ES-I3 (cell line): ENCODE results near the gene TBX19.

Experiments
- H3K36me3 ChIP-seq: 2 replicates; pipeline ENCODE4 v1.6.1; 2013; ENCODE audit warnings: mild to moderate bottlenecking, low read length, control low read depth, moderate library complexity; ENCODE audit not compliant: insufficient read depth
- H3K4me1 ChIP-seq: 2 replicates; pipeline ENCODE4 v1.6.1; 2013; ENCODE audit warnings: mild to moderate bottlenecking, control low read depth, low read length; ENCODE audit not compliant: insufficient read depth
- H3K9ac ChIP-seq: 2 replicates; pipeline ENCODE4 v1.6.1; 2013; ENCODE audit warnings: low read depth, mild to moderate bottlenecking, low read length, moderate library complexity
- H3K9me3 ChIP-seq: 2 replicates; pipeline ENCODE4 v1.6.1; 2013; ENCODE audit warnings: mild to moderate bottlenecking, low read length, moderate library complexity; ENCODE audit not compliant: control insufficient read depth, insufficient read depth

Gene TBX19

DNA sequence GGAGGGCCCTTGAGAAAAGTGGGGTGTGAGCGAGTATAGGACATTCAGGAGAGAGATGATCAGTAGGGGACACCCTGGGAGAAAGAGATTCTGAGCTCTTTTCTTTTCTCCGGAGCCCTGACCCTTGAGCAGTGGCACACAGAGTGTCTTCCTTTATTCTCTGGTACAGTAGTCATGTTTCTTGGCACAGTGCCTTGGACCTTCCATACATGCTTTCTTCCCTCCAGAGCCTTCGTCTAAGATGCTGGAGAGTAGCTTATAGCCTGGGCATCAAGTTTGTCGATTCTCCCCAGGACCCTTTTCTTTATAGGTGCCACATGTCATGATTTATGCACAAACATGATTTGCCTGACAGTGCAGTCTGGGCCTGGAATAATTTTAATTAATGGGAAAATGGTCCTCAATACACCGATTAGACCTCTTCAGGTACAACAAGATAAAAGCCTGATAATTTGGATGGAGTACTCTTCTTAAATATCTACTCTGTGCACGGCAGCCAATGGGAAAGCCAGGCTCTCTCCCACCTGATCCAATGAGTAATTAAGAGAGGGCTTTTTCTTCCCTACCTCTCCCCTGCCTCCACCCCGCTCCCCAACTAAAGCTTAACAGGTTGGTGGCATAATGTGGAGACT, at the start of gene TBX19:
Gene TBX19, plus strand, starts transcription at position 582 of the 632 bp plus-strand sequence. CDS start 214 bp downstream, outside the sequence.
- Histone ChIP-seq H3K4me1 (peaks cover 2% of the 10 kb centered on the region; the same call in 1 of the 2 replicates), H3K9me3 (no peaks in the 10 kb centered on the region), H3K36me3 (no peaks in the 10 kb centered on the region), H3K9ac (no peak within 1 kb of the TSS)

DNA sequence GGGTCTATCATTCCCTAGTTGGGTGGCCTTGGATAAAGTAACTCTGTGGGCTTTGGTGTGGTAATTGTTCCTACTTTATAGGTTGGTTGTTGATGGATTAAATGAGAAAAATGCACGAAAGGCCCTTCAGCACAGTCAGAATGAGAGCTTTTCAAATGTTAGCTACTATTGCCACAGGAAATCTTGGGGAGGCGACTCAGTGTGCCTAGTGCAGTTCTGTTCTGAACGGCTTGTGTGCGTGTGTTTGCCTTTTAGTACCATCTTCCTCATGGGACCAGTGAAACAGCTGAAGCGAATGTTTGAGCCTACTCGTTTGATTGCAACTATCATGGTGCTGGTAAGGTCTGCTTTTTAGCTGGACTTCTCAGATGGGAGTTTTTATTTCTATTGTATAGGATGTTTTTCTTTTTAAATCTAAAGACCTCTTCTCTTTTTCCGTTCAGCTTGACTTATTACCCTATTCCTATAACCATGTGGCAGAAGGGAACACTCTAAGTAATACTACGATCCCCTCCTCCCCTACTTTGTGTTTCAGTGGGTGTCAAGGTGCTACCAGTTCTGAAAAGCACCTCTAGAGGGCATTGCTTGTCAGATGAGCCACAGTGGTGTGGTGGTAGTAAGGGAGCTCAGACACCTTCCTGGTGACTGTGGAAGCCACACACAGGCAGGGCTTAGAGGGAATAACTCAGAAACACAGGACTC, 45.7 kb upstream of the TBX19 start:
- H3K36me3 ChIP-seq, result peaks cover 2% of the 10 kb centered on the region; the same call in 1 of the 2 replicates
- no peaks in the 10 kb centered on the region for H3K9me3 ChIP-seq
- H3K4me1 ChIP-seq, result no peaks in the 10 kb centered on the region
- H3K9ac ChIP-seq, result no peak overlapping the region

DNA sequence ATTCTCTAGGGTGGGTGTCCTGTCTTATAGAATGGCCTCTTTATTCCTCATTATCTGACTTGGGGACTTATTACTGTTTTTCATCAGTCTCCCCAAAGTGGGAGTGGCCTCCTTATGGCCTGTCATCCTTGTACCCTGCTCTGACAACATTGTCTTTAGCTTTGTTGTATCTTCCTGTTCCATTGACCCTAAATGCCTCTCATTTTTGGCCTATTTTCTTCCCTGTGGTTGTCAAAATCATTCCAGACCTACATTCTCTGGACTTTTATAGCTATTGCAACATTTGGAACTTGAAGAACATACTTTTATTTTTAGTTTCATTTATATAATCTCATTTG, 45.2 kb upstream of the TBX19 start:
- Histone ChIP-seq H3K4me1 (no peaks in the 10 kb centered on the region), H3K9ac (no peak overlapping the region), H3K36me3 (peaks cover 2% of the 10 kb centered on the region; the same call in 1 of the 2 replicates), H3K9me3 (no peaks in the 10 kb centered on the region)

DNA sequence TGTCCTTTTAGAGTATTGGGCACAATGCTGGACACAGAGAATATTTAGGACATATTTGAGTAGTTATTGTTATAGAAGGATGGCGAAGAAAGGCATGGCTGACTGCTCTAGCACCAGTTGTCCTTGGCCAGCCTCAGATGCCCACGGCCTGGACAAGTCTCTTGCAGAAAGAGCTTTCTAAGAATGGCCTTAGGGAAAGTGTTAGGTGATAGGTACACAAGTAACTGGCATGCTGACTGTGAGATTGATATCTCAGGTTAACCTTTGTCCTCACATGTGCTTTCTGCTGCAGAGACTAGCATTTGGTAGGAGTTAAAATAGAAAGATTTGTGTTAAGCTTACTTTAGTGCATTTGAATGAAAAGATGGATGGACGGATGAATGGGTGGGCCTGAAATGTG, 44.7 kb upstream of the TBX19 start:
- H3K36me3 ChIP-seq, result peaks cover 2% of the 10 kb centered on the region; the same call in 1 of the 2 replicates
- H3K4me1 ChIP-seq, result no peaks in the 10 kb centered on the region
- no peaks in the 10 kb centered on the region for H3K9me3 ChIP-seq
- no peak overlapping the region for H3K9ac ChIP-seq

DNA sequence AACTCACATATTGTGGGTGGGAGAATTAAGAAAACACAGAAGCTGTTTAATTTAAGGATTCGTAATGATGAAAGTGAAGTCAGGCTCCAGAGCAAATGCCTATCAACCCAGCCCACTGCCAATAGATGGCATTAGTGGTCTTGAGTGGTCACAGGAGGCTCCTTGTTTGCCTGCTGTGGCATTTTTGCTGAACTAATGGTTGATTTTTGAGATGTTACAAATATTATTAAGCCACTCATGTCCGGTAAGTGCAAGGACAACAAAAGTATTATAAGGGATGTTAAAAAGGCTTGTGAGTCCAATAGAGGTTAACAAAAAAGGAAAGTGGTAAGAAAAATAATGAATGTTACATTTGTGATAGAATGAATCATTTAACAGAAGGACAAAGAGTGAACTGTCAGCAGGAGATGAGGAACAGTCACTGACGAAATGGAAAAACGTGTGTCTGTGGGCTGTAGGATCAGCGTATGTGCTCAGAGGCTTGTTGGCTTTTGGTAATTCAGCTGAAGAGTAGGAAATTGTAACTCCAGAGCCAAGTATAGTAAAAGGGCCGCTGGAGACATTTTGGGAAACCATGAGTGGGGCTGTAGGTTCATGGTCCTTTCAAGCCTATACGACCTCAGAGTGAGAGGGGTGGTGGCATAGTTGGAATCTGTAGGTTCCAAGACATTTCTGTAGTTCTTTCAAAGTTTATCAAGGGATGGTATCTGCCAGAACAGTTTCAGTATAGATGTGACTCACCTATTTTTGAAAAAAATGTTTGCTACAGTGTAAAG, 43.7 kb upstream of the TBX19 start:
- Histone ChIP-seq H3K9ac (no peak overlapping the region), H3K9me3 (no peaks in the 10 kb centered on the region), H3K4me1 (no peaks in the 10 kb centered on the region), H3K36me3 (peaks cover 2% of the 10 kb centered on the region; the same call in 1 of the 2 replicates)

DNA sequence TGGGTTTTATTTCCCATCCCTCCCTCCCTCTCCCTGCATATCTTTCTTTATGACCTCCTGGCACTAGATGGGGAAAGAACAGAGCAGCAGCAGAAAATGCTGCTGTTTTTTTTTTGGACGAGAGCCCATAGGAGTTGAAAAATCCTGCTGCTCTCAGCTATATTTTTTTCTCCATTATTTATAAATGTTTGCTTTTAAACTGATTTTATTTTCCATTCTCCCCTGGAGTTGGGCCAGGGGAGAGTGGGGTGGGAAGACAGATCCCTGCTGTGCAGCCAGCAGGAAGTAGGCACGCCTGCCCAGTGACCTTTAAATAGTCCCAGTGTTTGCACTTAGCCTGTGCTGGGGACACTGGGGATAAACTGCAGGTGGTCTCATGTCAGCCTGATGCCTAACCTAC, 37.5 kb upstream of the TBX19 start:
- Histone ChIP-seq H3K4me1 (no peaks in the 10 kb centered on the region), H3K9ac (no peak overlapping the region), H3K36me3 (peaks cover 2% of the 10 kb centered on the region; the same call in 1 of the 2 replicates)

DNA sequence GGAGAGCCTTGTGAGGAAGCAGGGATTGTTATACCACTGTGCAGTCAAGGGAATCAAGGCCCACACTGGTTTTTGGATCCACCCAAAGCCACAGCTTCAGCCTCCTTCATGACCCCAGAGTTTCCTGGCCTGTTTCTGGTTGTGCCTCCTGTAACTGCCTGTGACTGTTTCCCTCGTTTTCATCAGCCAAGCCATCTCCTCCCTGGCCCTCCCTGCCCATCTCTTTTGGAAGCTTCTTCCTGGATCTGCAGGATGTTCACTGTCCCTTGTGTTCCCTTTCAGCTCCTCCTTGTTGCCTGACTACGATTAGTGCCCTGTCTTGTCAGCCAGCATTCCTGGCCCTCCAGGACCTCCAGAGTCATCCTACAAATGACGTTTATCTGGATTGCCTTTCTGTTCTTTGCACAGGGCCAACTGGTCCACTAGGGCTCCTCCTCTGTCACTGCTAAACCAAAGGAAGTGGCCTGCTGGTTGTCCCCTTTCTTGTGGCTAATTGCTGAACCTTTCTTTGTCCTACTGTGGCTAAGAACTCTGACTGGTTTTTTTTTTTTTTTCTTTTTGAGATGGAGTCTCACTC, 37.0 kb upstream of the TBX19 start:
- Histone ChIP-seq H3K36me3 (peaks cover 1% of the 10 kb centered on the region; the same call in 1 of the 2 replicates), H3K9me3 (no peaks in the 10 kb centered on the region), H3K9ac (no peak overlapping the region), H3K4me1 (no peaks in the 10 kb centered on the region)

More for the DNA sequence above, 37.5 kb upstream of the TBX19 start:
- no peaks in the 10 kb centered on the region for H3K9me3 ChIP-seq

DNA sequence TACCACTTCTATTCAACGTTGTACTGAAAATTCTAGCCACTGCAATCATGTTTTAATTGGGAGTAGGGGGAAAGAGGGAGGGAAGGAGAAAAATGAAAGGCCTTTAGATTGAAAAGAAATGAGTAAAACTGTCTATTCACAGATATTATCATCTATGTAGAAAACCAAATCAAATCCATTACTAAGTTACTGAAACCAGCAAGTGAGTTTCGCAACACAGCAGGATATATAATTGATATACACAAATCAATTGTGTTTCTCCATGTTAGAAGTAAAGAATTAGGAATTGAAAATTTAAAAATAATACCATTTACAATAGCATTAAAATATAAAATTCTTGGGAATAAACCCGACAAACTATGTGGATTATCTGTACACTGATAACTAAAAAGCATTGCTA, 35.6 kb upstream of the TBX19 start:
- H3K4me1 ChIP-seq, result no peaks in the 10 kb centered on the region
- H3K9ac ChIP-seq, result no peak overlapping the region
- H3K36me3 ChIP-seq, result peaks cover 3% of the 10 kb centered on the region
- H3K9me3 ChIP-seq, result no peaks in the 10 kb centered on the region

DNA sequence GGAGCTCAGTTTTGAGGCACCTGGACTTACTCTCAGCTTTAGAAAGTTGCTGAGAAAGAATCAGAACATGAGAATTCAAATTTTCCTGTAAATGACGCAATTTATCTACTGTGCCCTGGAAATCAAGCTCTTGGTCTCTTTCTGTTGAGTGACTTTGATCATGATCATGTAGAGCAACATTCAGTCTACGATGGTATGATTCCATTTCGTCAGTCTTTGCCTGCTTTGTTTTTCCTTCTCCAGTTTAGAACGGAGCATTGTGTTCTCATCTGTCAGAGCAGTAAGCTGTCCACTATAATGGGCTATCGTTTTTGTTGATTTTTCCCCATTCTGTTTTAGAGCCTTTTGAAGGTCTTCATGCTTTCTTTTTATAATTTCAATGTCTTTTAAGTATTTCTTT, 34.2 kb upstream of the TBX19 start:
- Histone ChIP-seq H3K9me3 (no peaks in the 10 kb centered on the region), H3K4me1 (no peaks in the 10 kb centered on the region), H3K36me3 (peaks cover 3% of the 10 kb centered on the region), H3K9ac (no peak overlapping the region)

DNA sequence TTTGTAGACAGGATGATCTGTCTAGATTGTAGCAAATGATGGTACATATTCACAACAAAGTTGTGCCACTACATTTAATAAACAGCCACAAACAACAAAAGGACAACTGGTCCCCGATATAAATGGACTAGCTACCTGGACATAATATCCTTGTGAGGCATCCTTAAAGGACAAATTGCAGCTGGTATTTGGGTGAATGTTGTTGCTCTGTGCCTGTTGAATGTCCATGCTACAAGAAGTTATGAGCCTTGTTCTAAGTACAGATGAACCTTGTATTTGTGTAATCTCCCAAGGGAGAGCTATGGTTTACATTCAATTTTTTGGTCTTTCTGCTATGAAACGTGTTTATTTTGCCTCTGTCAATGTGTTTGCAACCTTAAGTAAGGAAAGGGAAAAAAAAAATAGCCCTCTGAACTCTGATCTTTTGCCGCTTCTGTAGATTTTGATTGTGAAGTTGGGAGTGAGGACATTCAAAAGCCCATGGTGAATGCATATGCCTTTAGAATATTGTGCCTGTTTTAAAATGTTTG, 28.4 kb upstream of the TBX19 start:
- Histone ChIP-seq H3K36me3 (peaks cover 3% of the 10 kb centered on the region; the same call in 1 of the 2 replicates), H3K9ac (no peak overlapping the region)

DNA sequence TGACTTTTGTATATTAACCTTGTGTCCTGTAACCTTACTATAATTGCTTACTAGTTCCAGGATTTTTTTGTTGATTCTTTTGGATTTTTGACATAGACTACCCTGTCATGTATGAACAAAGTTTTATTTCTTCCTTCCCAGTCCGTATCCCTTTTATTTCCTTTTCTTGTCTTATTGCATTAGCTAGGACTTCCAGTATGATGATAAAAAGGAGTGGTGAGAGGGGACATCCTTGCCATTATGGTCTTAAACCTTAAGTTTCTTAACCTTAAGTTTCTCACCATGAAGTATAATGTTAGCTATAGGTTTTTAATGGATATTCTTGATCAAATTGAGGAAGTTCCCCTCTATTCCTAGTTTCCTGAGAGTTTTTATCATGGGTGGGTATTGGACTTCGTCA, 24.5 kb upstream of the TBX19 start:
- Histone ChIP-seq H3K4me1 (peaks cover 10% of the 10 kb centered on the region; the same call in 1 of the 2 replicates), H3K9ac (no peak overlapping the region), H3K36me3 (no peaks in the 10 kb centered on the region; the same call in 1 of the 2 replicates), H3K9me3 (peaks cover 25% of the 10 kb centered on the region)

More for the DNA sequence above, 28.4 kb upstream of the TBX19 start:
- Histone ChIP-seq H3K9me3 (peaks cover 12% of the 10 kb centered on the region; the same call in 1 of the 2 replicates), H3K4me1 (no peaks in the 10 kb centered on the region)

DNA sequence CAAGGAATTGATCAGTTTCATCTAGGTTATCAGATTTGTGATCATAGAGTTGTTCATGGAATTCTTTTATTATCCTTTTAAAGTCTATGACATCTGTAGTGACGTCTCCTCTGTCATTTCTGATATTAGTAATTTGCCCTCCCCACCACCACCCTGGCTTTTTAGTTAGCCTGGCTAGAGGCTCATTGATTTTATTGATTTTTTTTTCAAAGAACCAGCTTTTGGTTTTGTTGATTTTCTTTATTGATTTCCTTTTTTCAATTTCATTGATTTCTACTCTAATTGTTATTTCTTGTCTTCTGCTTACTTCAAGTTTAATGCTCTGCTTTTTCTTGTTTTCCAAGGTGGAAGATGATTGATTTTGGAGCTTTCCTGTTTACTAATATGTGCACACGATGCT, 23.3 kb upstream of the TBX19 start:
- Histone ChIP-seq H3K4me1 (peaks cover 10% of the 10 kb centered on the region; the same call in 1 of the 2 replicates), H3K36me3 (no peaks in the 10 kb centered on the region), H3K9me3 (peaks cover 25% of the 10 kb centered on the region), H3K9ac (no peak overlapping the region)

DNA sequence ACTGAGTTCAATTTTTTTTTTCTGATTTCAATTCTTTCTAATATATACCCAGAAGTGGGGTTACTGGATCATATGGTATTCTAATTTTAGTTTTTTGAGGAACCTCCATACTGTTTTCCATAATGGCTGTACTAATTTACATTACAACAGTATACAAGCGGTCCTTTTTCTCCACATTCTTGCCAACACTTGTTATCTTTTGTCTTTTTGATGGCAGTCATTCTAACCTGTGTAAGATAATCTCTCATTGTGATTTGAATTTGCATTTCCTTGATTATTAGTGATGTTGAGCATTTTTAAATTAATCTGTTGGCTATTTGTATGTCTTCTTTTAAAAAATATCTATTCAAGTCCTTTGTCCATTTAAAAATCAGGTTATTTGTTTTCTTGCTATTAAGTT, 21.1 kb upstream of the TBX19 start:
- H3K9ac ChIP-seq, result no peak overlapping the region
- H3K36me3 ChIP-seq, result no peaks in the 10 kb centered on the region
- peaks cover 32% of the 10 kb centered on the region for H3K9me3 ChIP-seq
- peaks cover 10% of the 10 kb centered on the region; the same call in 1 of the 2 replicates for H3K4me1 ChIP-seq

DNA sequence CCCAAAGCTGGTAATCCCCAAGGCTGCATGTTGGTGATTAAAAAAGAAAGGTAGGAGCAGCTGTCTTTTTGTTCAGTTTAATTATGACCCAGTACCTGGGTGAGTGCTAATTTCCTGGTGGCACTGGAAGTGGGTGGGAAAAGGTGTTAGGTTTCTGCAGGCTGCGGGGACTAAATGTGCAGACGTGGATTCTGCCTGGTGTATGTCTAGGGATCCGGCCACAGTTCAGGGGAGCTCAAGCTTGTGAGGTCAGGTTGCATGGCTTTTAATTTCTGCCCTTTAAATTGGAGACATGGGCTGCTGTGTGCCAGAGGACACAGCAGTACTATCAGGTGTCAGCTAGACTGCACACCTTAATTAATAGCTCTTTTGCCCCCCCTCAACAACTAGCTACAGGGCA, 20.3 kb upstream of the TBX19 start:
- no peaks in the 10 kb centered on the region for H3K36me3 ChIP-seq
- H3K9ac ChIP-seq, result no peak overlapping the region
- H3K4me1 ChIP-seq, result peaks cover 10% of the 10 kb centered on the region; the same call in 1 of the 2 replicates
- peaks cover 32% of the 10 kb centered on the region for H3K9me3 ChIP-seq
